K562 (cell line): Measurements from ENCODE around the gene CPNE2. TPM values are rescaled to one million over a fixed set of nuclear protein-coding genes. Genes with fewer than 3 reads are reported as not detected.

Source experiments
- ATAC-seq: fragments of 200-7000 bp; cut with Tn5 transposase; 3 replicates; pipeline ENCODE4 v1.9.1; 2020; ENCODE audit warnings: moderate library complexity
- BruUV-seq: library from RNA; stranded (reverse); fragments of 400-500 nt; replicated peaks from 2 replicates; lab custom pipeline; 2021; lab: Mats Ljungman, UMichigan
- CTCF ChIA-PET: fragments of 300-600 bp; formaldehyde crosslinking; extraction: SDS; loops from one replicate; lab custom pipeline; 2021; ENCODE audit warnings: low intra/inter-chr PET ratio; lab: Yijun Ruan, JAX
- POLR2A ChIA-PET: fragments of 300-600, 350-650 bp; sonication (Branson Sonifier 250); formaldehyde crosslinking; extraction: SDS; loops from one replicate; lab custom pipeline; 2021; ENCODE audit warnings: antibody characterized with exemption, inconsistent platforms; lab: Yijun Ruan, JAX
- DNase-seq, 4 experiments: peaks; one replicate each; pipeline versions ENCODE4 v3.0.0 to v3.0.0-alpha.2; 2011 to 2018; ENCODE audit warnings: low spot score in 3 of 4, mixed read lengths in 3 of 4; ENCODE audit errors: extremely low read depth in 1 of 4
- FAIRE-seq: peaks from 2 replicates; lab custom pipeline; 2011; peaks lifted over from hg19 to GRCh38; lab: Jason Lieb, UNC
- H2AFZ ChIP-seq: 2 replicates; pipeline ENCODE4 v1.6.0; 2011; ENCODE audit warnings: low read depth, low read length, control low read depth, inconsistent platforms
- H3K27ac ChIP-seq: fragments of 200-600 bp; 3 replicates; pipeline ENCODE4 v1.8.0; 2011; ENCODE audit warnings: low read depth, mild to moderate bottlenecking, control low read depth, inconsistent platforms, low read length, moderate library complexity, mixed read lengths; ENCODE audit errors: extremely low read depth
- H3K27me3 ChIP-seq, 2 experiments: fragments of 300-600 bp in 1 of 2; 2 replicates in 1 of 2; 3 replicates in 1 of 2; pipeline versions ENCODE4 v1.6.0 to v1.8.0; 2011; ENCODE audit warnings: inconsistent platforms in 2 of 2, low read length in 2 of 2, mild to moderate bottlenecking in 1 of 2, mixed read lengths in 1 of 2, moderate library complexity in 1 of 2; ENCODE audit not compliant: control insufficient read depth in 2 of 2, insufficient read depth in 2 of 2
- H3K36me3 ChIP-seq: fragments of 300-600 bp; 3 replicates; pipeline ENCODE4 v1.8.0; 2011; ENCODE audit warnings: mild to moderate bottlenecking, low read length, inconsistent platforms; ENCODE audit not compliant: control insufficient read depth, insufficient read depth
- H3K4me1 ChIP-seq, 2 experiments: fragments of 200-600 bp in 1 of 2; replicated peaks in 1 of 2; 2 replicates in 1 of 2; 3 replicates in 1 of 2; pipeline versions ENCODE4 v1.5.1 to v1.8.0; 2011; ENCODE audit warnings: inconsistent platforms in 2 of 2, low read length in 2 of 2, mild to moderate bottlenecking in 1 of 2, mixed read lengths in 1 of 2, moderate library complexity in 1 of 2; ENCODE audit not compliant: control insufficient read depth in 2 of 2, insufficient read depth in 2 of 2
- H3K4me2 ChIP-seq: 2 replicates; pipeline ENCODE4 v1.6.1; 2011; ENCODE audit warnings: low read length, control low read depth, inconsistent platforms, mixed read lengths; ENCODE audit not compliant: insufficient read depth
- H3K4me3 ChIP-seq: fragments of 200-600 bp; sonication (generic), shearing (Covaris generic); 2 replicates; pipeline ENCODE4 v1.5.1; 2016; ENCODE audit warnings: control low read depth, inconsistent platforms
- H3K79me2 ChIP-seq: fragments of 200-600 bp; 3 replicates; pipeline ENCODE4 v1.8.0; 2011; ENCODE audit warnings: low read length, inconsistent platforms; ENCODE audit not compliant: control insufficient read depth, insufficient read depth
- H3K9ac ChIP-seq, 2 experiments: 2 replicates each; pipeline versions ENCODE4 v1.6.0 to v1.6.1; 2011; ENCODE audit warnings: low read depth in 2 of 2, low read length in 2 of 2, control low read depth in 1 of 2, inconsistent platforms in 1 of 2, mild to moderate bottlenecking in 1 of 2, mixed read lengths in 1 of 2; ENCODE audit not compliant: insufficient read depth in 1 of 2
- H3K9me1 ChIP-seq: one replicate; pipeline ENCODE4 v1.6.0; 2011; ENCODE audit warnings: inconsistent platforms, mild to moderate bottlenecking, low read length, moderate library complexity; ENCODE audit not compliant: control insufficient read depth, insufficient read depth
- H3K9me3 ChIP-seq: replicated peaks from 2 replicates; pipeline ENCODE4 v1.5.1; 2011; ENCODE audit warnings: low read depth, low read length, inconsistent platforms; ENCODE audit not compliant: control insufficient read depth, insufficient read depth
- H4K20me1 ChIP-seq: replicated peaks from 2 replicates; pipeline ENCODE4 v1.6.1; 2011; ENCODE audit warnings: low read length, inconsistent platforms, mixed read lengths; ENCODE audit not compliant: control insufficient read depth, insufficient read depth
- CBX3 ChIP-seq, 2 experiments: IDR thresholded peaks; 1 replicate in 1 of 2; 2 replicates in 1 of 2; pipeline ENCODE4 v1.6.1; 2012; ENCODE audit warnings: inconsistent platforms in 2 of 2, low read length in 2 of 2, borderline replicate concordance in 1 of 2, control low read depth in 1 of 2
- DMBX1 ChIP-seq: fragments of 250-450 bp; sonication (Bioruptor Pico); IDR thresholded peaks from 2 replicates; pipeline ENCODE4 v1.8.0; 2022; ENCODE audit warnings: inconsistent platforms, mild to moderate bottlenecking, moderate library complexity, borderline replicate concordance
- ERF ChIP-seq: fragments of 450-650 bp; formaldehyde crosslinking; IDR thresholded peaks from 2 replicates; pipeline ENCODE4 v1.4.0; 2020; ENCODE audit warnings: mild to moderate bottlenecking, mixed read lengths
- FOS ChIP-seq: IDR thresholded peaks from 3 replicates; pipeline ENCODE4 v1.6.1; 2011; ENCODE audit not compliant: insufficient read length; ENCODE audit errors: extremely low read depth
- HBP1 ChIP-seq: fragments of 450-650 bp; formaldehyde crosslinking; IDR thresholded peaks from 2 replicates; pipeline ENCODE4 v1.4.0; 2022; ENCODE audit warnings: missing genetic modification characterization
- NFE2L1 ChIP-seq: fragments of 450-650 bp; IDR thresholded peaks from 2 replicates; pipeline ENCODE4 v1.6.1; 2016; ENCODE audit warnings: missing genetic modification characterization, low read depth, mild to moderate bottlenecking, missing compliant biosample characterization, moderate library complexity, borderline replicate concordance
- NFRKB ChIP-seq: fragments of 450-650 bp; IDR thresholded peaks from 2 replicates; pipeline ENCODE4 v1.6.1; 2016; ENCODE audit warnings: low read depth
- PBX2 ChIP-seq, 2 experiments: IDR thresholded peaks in 1 of 2; conservative IDR thresholded peaks in 1 of 2; 2 replicates each; pipeline ENCODE4 v1.6.1; 2016; ENCODE audit warnings: low read depth in 2 of 2, mild to moderate bottlenecking in 1 of 2, missing compliant biosample characterization in 1 of 2, missing genetic modification characterization in 1 of 2, moderate library complexity in 1 of 2
- RBM22 ChIP-seq: fragments of 200-400 bp; formaldehyde crosslinking; IDR thresholded peaks from 2 replicates; pipeline ENCODE4 v1.6.1; 2018; ENCODE audit warnings: low read length, low read depth; ENCODE audit not compliant: poor library complexity, severe bottlenecking
- THRAP3 ChIP-seq: fragments of 450-650 bp; IDR thresholded peaks from 2 replicates; pipeline ENCODE4 v1.6.1; 2016; ENCODE audit warnings: mild to moderate bottlenecking, inconsistent platforms, borderline replicate concordance
- YY1 ChIP-seq, 3 experiments: IDR thresholded peaks; 2 replicates each; pipeline ENCODE4 v1.6.1; 2011; ENCODE audit warnings: low read length in 2 of 3, mild to moderate bottlenecking in 2 of 3, moderate library complexity in 2 of 3, borderline replicate concordance in 1 of 3, control low read depth in 1 of 3, low read depth in 1 of 3; ENCODE audit not compliant: insufficient read depth in 3 of 3, insufficient replicate concordance in 2 of 3, control insufficient read depth in 1 of 3, insufficient read length in 1 of 3; ENCODE audit errors: extremely low read depth in 1 of 3
- WGBS: fragments of 100-300 bp; shearing (Covaris generic); methylation state at CpG from one replicate; pipeline ENCODE4 v1.1.6; 2016; ENCODE audit warnings: low coverage, mixed read lengths; ENCODE audit not compliant: insufficient coverage; ENCODE audit errors: missing lambda C conversion rate; 5-methylcytosine and 5-hydroxymethylcytosine counted together
- in situ Hi-C: fragments of 300-500 bp; cut with MboI; formaldehyde crosslinking; loops from 4 replicates; pipeline ENCODE4 v1.15.0; 2018; ENCODE audit warnings: inconsistent platforms, mixed read lengths
- intact Hi-C: fragments of 100-400 bp; cut with micrococcal nuclease; formaldehyde crosslinking; loops from 2 replicates; pipeline ENCODE4 v1.14.2; 2022
- polyA plus RNA-seq, 8 experiments: library from polyadenylated mRNA; depleted of rRNA in 4 of 8; stranded (reverse) in 5 of 8; unstranded in 3 of 8; fragments of >200 nt; fragmentation: Nextera tagmentation in 2 of 8; fragmentation: Illumina TruSeq in 1 of 8; extraction: Ambion mirVana in 2 of 8; extraction: Trizol in 1 of 8; gene quantifications; 2 replicates each; pipeline versions ENCODE4 v1.2.1 to v1.2.3, GENCODE V29; 2011 to 2014; ENCODE audit warnings: inconsistent platforms in 1 of 8, missing spikeins in 1 of 8
- total RNA-seq, 7 experiments: library from RNA; depleted of rRNA in 6 of 7; stranded (reverse); fragments of >200 nt in 6 of 7; fragmentation: Illumina TruSeq in 2 of 7; extraction: Trizol in 2 of 7; gene quantifications; 2 replicates each; pipeline versions ENCODE4 v1.2.1 to v1.2.3, GENCODE V29; 2011 to 2021; ENCODE audit warnings: low replicate concordance in 1 of 7

Gene CPNE2
- total and polyA plus RNA-seq, 9 of the 15 experiments (the other 6 are each of a cell fraction or from before 2014, with no cell fraction given) = 3.0 to 13.9 (median 8.6) TPM

- no peak for ATAC-seq
- Histone ChIP-seq H3K4me1 (no peaks in the 10 kb centered on the region), H3K27me3 (no peaks in the 10 kb centered on the region), H3K9me3 (no peaks in the 10 kb centered on the region)
- TF ChIP-seq NFRKB = no peak
- no peak for TF ChIP-seq HBP1 (CRISPR knock-in tag)
- no peak for TF ChIP-seq CBX3 (IDR thresholded peaks at IDR 0.05; ENCODE audit: borderline replicate concordance in 1 of 2, low read length in 2 of 2)
- no peak for TF ChIP-seq RBM22
- TF ChIP-seq FOS = no peak
- TF ChIP-seq YY1 (IDR thresholded peaks at IDR 0.05; ENCODE audit: borderline replicate concordance in 1 of 3, control insufficient read depth in 1 of 3, extremely low read depth in 1 of 3, insufficient read depth in 3 of 3, insufficient read length in 1 of 3, insufficient replicate concordance in 2 of 3, low read depth in 1 of 3, low read length in 2 of 3) = no peak
- TF ChIP-seq PBX2 (CRISPR knock-in tag; IDR thresholded peaks at IDR 0.05; ENCODE audit: low read depth) = no peak
- TF ChIP-seq PBX2 (tag; conservative IDR thresholded peaks at IDR 0.05; ENCODE audit: low read depth) = no peak
- TF ChIP-seq THRAP3 = no peak
- no peak for TF ChIP-seq ERF
- TF ChIP-seq NFE2L1 (tag) = no peak
- TF ChIP-seq DMBX1 (CRISPR knock-in tag) = no peak
- TF ChIP-seq, all 486 proteins: peak for 0
- H3K27ac ChIP-seq = no peak overlapping the region
- 78% methylated on average over 1 of the region's 1 CpG for WGBS
- H3K9me1 ChIP-seq = no peaks in the 10 kb centered on the region
- H3K36me3 ChIP-seq = peaks cover 81% of the 10 kb centered on the region
- ChIA-PET CTCF (no interaction called here), POLR2A (no interaction called here)
- no peak overlapping the region for H3K4me2 ChIP-seq
- no peak for FAIRE-seq
- no peaks in the 10 kb centered on the region for H3K79me2 ChIP-seq
- DNase-seq = no peak
- no TSS peak for BruUV-seq
- no peak overlapping the region for H2AFZ ChIP-seq
- intact Hi-C loops = no loop called here
- in situ Hi-C loops = no loop called here
- no peak overlapping the region for H3K9ac ChIP-seq
- no peaks in the 10 kb centered on the region for H4K20me1 ChIP-seq
- H3K4me3 ChIP-seq = no peak overlapping the region
Observed at GRCh38 chr16:57163842-57164241, 71.5 kb downstream of the CPNE2 start.
